ENCODE data around the gene EEF2KMT. TPM values are rescaled to one million over a fixed set of nuclear protein-coding genes. Genes with fewer than 3 reads are reported as not detected.
"Not testable (repeated sequence)": the region's sequence is repeated elsewhere in the genome, so short reads cannot be mapped to it uniquely, and the experiment has no call there.

Gene EEF2KMT, protein sequence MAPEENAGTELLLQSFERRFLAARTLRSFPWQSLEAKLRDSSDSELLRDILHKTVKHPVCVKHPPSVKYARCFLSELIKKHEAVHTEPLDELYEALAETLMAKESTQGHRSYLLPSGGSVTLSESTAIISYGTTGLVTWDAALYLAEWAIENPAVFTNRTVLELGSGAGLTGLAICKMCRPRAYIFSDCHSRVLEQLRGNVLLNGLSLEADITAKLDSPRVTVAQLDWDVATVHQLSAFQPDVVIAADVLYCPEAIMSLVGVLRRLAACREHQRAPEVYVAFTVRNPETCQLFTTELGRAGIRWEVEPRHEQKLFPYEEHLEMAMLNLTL
- total RNA-seq = 10 to 100 TPM in 1 of 6 experiments, 1 to 10 TPM in 5; 6.0 to 10.8 (median 7.4) TPM
- long read RNA-seq, partial matches to known transcripts = 0 of 7 reads
- long read RNA-seq, other reads (novel, unspliced or antisense) = 2 of 7 reads

DNA sequence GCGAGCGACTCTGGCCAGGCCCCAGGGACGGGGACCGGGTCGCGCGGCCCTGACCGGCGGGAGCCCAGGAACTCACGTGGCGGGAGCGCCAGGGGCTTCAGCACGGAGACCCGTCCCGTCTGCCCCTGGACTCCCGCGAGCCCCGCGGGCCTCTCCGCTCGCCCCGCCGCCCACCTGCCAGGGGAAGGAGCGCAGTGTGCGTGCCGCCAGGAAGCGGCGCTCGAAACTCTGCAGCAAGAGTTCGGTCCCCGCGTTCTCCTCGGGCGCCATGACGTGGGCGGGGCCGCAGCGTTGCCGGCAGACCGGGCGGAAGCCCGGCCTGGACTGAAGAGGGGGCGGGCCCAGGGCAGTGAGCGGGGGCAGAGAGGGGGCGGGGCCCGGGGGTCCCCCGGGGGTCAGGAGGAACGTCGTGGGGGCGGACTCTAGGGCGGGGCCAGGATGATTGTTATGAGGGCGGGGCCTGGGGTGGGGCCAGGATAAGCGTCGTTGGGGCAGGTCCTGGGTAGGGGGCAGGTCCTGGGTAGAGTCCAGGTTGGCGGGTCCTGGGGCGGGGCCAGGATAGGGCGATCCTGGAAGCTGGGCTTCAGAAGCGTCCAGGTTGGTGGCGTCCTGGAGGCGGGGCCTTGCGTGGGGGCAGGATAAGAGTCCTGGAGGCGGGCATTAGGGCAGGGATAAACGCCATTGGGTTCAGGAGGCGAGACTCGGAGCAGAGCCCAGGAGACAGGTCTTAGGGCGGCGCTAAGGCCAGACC, at the start of gene EEF2KMT:
Gene EEF2KMT, minus strand, starts transcription at position 326 of the 751 bp plus-strand sequence. Its CDS starts 56 bp downstream, at position 270.
- Histone ChIP-seq H3K27ac (peak within 1 kb of the TSS; percentile 33 to 53 (median 36)), H3K4me3 (peak within 1 kb of the TSS; percentile 71 to 89 (median 79))
- TF ChIP-seq POLR2A (IDR thresholded peaks at IDR 0.05) = peak; percentile 44
- TF ChIP-seq, protein P1, sequence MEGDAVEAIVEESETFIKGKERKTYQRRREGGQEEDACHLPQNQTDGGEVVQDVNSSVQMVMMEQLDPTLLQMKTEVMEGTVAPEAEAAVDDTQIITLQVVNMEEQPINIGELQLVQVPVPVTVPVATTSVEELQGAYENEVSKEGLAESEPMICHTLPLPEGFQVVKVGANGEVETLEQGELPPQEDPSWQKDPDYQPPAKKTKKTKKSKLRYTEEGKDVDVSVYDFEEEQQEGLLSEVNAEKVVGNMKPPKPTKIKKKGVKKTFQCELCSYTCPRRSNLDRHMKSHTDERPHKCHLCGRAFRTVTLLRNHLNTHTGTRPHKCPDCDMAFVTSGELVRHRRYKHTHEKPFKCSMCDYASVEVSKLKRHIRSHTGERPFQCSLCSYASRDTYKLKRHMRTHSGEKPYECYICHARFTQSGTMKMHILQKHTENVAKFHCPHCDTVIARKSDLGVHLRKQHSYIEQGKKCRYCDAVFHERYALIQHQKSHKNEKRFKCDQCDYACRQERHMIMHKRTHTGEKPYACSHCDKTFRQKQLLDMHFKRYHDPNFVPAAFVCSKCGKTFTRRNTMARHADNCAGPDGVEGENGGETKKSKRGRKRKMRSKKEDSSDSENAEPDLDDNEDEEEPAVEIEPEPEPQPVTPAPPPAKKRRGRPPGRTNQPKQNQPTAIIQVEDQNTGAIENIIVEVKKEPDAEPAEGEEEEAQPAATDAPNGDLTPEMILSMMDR (IDR thresholded peaks at IDR 0.05) = peak in 1 of 4 donors; percentile 6
- DNase-seq (peak; percentile 99 to 100 (median 100)), ATAC-seq (peak; percentile 100)
- H3K9me3 ChIP-seq; intact Hi-C loops (cut with DNase I); H3K36me3 ChIP-seq; H3K27me3 ChIP-seq; H3K4me1 ChIP-seq: not testable (repeated sequence)
- WGBS (ENCODE audit: insufficient coverage, low coverage, low lambda C conversion rate, missing lambda C conversion rate) = under 1% methylated on average over 16 of the region's 67 CpGs

DNA sequence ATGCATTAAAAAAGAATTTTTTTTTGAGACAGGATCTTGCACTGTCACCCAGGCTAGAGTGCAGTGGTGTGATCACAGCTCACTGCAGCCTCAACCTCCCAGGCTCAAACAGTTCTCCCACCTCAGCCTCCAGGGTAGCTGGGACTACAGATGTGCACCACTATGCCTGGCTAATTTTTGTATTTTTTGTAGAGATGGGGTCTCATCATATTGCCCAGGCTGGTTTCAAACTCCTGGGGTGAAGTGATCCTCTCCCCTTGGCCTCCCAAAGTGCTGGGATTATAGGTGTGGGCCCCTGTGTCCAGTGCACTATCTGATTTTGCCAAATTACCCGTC, 47.0 kb upstream of the EEF2KMT start:
- H3K9me3 ChIP-seq; H3K36me3 ChIP-seq; DNase-seq; H3K27me3 ChIP-seq; ATAC-seq; H3K4me3 ChIP-seq; intact Hi-C loops (cut with DNase I): not testable (repeated sequence)
- WGBS (ENCODE audit: insufficient coverage, low coverage, low lambda C conversion rate, missing lambda C conversion rate) = 67% methylated on average over 1 of the region's 1 CpG
- Histone ChIP-seq H3K27ac (peak overlapping the region in 1 of 3 donors; percentile 66), H3K4me1 (peaks cover 0 to 11% (median under 1%) of the 10 kb centered on the region in 4 donors)

DNA sequence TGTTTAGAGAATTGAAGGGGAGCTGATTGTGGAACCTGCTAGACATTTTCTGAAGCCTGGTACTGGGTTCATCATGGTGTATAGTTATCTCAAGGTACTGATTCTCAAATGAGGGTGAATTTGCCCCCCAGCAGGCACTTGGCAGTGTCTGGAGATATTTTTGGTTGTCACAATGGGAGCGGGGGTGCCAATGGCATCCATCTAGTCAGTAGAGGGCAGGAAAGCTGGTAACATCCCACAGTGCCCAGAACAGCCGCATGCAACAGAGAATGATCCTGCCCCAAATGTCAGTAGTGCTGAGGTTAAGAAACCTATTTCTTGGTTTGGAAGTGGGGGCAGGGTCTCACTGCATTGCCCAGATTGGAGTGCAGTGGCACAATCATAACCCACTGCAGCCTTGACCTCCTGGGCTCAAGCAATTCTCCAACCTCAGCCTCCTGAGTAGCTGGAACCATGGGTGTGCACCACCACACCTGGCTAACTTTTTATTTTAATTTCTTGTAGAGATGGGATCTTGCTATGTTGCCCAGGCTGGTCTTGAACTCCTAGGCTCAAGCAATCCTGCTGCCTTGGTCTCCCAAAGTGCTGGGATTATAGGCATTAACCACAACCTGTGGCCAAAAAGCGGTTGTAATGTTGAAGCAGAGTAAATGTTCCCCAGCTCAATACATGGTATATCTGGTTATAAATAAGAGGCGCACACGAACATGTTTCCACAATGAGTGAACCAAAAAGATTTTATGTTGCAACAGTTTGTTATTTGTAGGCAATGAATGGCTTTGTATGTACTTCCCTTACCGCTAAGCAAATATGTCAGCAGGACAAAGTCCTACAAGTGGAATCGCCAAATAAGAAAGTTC, 46.4 kb upstream of the EEF2KMT start:
- 46% methylated on average over 7 of the region's 7 CpGs for WGBS (ENCODE audit: insufficient coverage, low coverage, low lambda C conversion rate, missing lambda C conversion rate)
- Histone ChIP-seq H3K4me3 (no peak overlapping the region), H3K9me3 (no peaks in the 10 kb centered on the region), H3K36me3 (no peaks in the 10 kb centered on the region), H3K27ac (peak overlapping the region in 1 of 3 donors; percentile 66), H3K27me3 (no peaks in the 10 kb centered on the region), H3K4me1 (peaks cover 0 to 11% (median under 1%) of the 10 kb centered on the region in 4 donors)
- no peak for TF ChIP-seq POLR2A (IDR thresholded peaks at IDR 0.05)
- TF ChIP-seq, protein P1 (IDR thresholded peaks at IDR 0.05) = no peak
- DNase-seq (no peak), ATAC-seq (peak; percentile 76 to 97 (median 94))
- intact Hi-C loops (cut with DNase I) = no loop called here

DNA sequence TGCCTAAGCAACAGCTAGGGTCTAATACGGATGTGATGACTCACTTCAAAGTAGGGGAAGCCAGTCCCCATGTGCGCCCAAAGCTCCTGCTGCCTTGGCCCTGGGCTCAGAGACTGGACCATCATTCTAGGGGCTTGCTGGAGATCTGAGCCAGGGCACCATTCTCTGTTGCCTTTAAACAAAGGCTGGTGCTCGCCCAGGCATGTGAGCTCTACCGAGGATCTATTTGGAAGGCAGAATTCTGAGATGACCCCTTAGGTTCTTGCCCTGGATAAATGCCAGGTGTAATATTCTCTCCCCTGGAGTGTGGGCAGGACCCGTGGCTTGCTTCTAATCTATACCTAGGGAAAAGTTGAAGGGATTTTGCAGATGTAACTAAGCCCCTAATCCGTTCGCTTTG, 42.6 kb upstream of the EEF2KMT start:
- H3K27ac ChIP-seq; intact Hi-C loops (cut with DNase I); H3K27me3 ChIP-seq; H3K36me3 ChIP-seq; H3K9me3 ChIP-seq; ATAC-seq; H3K4me3 ChIP-seq; DNase-seq: not testable (repeated sequence)
- peaks cover 0 to 11% (median under 1%) of the 10 kb centered on the region in 4 donors for H3K4me1 ChIP-seq
- 65% methylated on average over 6 of the region's 7 CpGs for WGBS (ENCODE audit: insufficient coverage, low coverage, low lambda C conversion rate, missing lambda C conversion rate)

DNA sequence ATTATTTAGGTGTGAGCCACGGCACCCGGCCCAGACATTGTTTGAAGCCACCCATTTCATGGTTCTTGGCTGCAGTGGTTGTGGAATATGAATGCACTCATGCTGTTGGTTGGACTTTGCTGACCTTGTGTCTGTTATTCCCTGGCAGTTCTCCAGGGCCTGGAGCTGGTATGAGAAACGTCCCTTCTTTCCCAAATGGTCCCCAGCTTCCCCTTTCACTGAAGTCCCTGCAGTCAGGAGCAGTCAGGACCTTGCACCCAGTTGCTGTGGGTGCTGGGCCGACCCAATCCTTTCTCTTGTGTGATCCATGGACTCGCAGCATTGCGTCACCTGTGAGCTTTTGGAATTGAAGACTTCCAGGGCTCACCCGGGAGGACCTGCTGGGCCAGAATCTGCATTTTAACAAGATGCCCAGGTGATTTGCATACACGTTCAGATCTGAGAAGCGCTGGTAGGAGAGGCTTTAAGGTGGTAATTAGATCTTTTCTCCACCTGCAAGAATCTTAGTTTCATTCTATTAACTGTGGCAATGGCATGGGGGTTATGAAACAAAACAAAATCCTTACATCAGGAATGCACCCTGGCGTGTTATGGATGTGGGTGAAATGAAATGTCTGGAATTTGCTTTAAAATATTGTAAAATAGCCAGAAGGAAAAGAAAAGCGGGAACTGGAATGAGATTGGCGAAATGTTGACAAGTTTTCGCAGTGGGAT, 37.3 kb upstream of the EEF2KMT start:
- peak; percentile 60 to 89 (median 82) for DNase-seq
- 28% methylated on average over 12 of the region's 13 CpGs for WGBS (ENCODE audit: insufficient coverage, low coverage, low lambda C conversion rate, missing lambda C conversion rate)

DNA sequence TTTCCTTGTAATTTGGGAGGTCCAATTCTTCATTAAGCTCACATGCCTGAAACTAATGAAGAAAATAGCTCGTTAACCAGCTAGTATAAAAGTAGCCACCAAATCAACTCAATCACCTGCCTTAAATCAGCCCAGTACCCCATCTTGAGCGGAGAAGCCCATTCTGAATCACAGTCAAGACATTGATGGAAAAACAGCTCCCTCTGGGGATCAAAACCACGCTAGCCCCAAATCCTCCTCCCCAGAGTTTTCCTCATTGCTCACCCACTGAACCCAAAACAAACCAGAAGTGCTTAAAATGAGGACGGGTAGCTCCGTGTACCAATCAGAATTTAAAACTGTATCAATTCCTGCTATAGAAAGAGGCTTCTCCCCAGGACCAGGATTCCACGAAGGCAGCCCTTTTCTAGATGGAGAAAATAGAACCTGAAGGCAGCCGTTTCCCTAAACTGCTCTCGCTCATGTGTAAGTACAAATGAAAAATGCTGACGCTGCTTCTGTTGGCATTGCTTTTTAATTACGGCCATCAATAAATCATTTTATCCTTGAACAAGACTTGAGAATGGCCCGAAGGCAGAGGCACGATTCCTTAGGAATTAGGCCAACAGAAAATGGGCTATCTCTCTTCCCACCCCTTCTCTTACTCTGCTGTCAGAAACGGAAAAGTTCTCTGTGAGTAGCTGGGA, 35.5 kb upstream of the EEF2KMT start:
- H3K27ac ChIP-seq; H3K9me3 ChIP-seq; H3K36me3 ChIP-seq; ATAC-seq; intact Hi-C loops (cut with DNase I); H3K4me3 ChIP-seq; H3K4me1 ChIP-seq; DNase-seq; H3K27me3 ChIP-seq: not testable (repeated sequence)
- 70% methylated on average over 13 of the region's 13 CpGs for WGBS (ENCODE audit: insufficient coverage, low coverage, low lambda C conversion rate, missing lambda C conversion rate)

More for the DNA sequence above, 37.3 kb upstream of the EEF2KMT start:
- H3K4me1 ChIP-seq; H3K27me3 ChIP-seq; H3K9me3 ChIP-seq; H3K4me3 ChIP-seq; H3K36me3 ChIP-seq; intact Hi-C loops (cut with DNase I): not testable (repeated sequence)
- peak overlapping the region in 1 of 3 donors; percentile 49 for H3K27ac ChIP-seq
- peak; percentile 92 to 100 (median 93) for ATAC-seq

DNA sequence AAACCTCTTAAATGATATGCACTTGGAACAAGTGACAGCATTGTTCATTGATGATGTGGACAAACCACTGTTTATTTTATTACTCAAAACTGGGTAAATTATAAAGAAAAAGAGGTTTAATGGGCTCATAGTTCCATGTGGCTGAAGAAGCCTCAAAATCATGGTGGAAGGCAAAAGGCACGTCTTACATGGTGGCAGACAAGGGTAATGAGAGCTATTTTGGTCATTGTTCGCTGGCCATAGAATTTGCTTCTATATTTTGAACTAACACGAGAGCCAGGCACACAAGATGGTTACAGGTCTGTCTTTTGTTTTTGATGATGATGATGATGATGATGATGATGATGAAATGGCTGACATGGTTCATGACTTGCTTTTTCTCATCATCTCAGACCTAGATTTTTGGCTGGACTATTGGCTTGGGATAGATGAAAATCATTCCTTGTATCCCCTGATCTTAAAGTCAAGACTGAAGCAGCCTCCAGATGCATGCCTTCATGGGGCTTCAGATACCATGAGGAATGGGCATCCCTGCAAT, 33.9 kb upstream of the EEF2KMT start:
- H3K27ac ChIP-seq; ATAC-seq; H3K4me1 ChIP-seq; DNase-seq; H3K36me3 ChIP-seq; H3K4me3 ChIP-seq; H3K9me3 ChIP-seq; H3K27me3 ChIP-seq; intact Hi-C loops (cut with DNase I): not testable (repeated sequence)
- 76% methylated on average over 3 of the region's 3 CpGs for WGBS (ENCODE audit: insufficient coverage, low coverage, low lambda C conversion rate, missing lambda C conversion rate)
